Stimulated activated CD8-positive, alpha-beta memory T cell treated with anti-CD3 and anti-CD28 coated beads, Interleukin-4, amount 100 ng/mL, for 4 hours (primary cell): ENCODE measurements around the gene TMEM44.
"Not testable (repeated sequence)": the region's sequence is repeated elsewhere in the genome, so short reads cannot be mapped to it uniquely, and the experiment has no call there.

ENCODE experiments used
- DNase-seq, 2 donors: peaks; one replicate each; pipeline ENCODE4 v3.0.0-alpha.2; 2020; ENCODE audit warnings: low read depth in 2 of 2, low spot score in 1 of 2

TMEM44 gene

GRCh38 chr3:194556086-194557056 is 76.8 kb downstream of the TMEM44 start:
- DNase-seq, result no peak

GRCh38 chr3:194555175-194556062 is 77.8 kb downstream of the TMEM44 start:
- DNase-seq, result no peak

- no peak for DNase-seq
Observed at GRCh38 chr3:194554473-194555123, 78.6 kb downstream of the TMEM44 start.

GRCh38 chr3:194552327-194552949 is 80.8 kb downstream of the TMEM44 start:
- DNase-seq, result no peak

GRCh38 chr3:194549853-194550252 is 83.4 kb downstream of the TMEM44 start:
- DNase-seq, result no peak

- DNase-seq, result no peak
Observed at GRCh38 chr3:194548346-194549321, 84.6 kb downstream of the TMEM44 start.

- no peak for DNase-seq
Observed at GRCh38 chr3:194547042-194547441, 86.2 kb downstream of the TMEM44 start.

GRCh38 chr3:194545538-194545937 is 87.7 kb downstream of the TMEM44 start:
- DNase-seq, result not testable (repeated sequence)

GRCh38 chr3:194543550-194543949 is 89.7 kb downstream of the TMEM44 start:
- no peak for DNase-seq

- DNase-seq, result no peak
Observed at GRCh38 chr3:194541483-194541882, 91.7 kb downstream of the TMEM44 start.

- no peak for DNase-seq
Observed at GRCh38 chr3:194540274-194540905, 92.8 kb downstream of the TMEM44 start.

- DNase-seq, result no peak
Observed at GRCh38 chr3:194539498-194539897, 93.7 kb downstream of the TMEM44 start.

GRCh38 chr3:194537732-194538247 is 95.4 kb downstream of the TMEM44 start:
- no peak for DNase-seq
